GM12878 (cell line): ENCODE measurements around the gene POU2F1. TPM values are rescaled to one million over a fixed set of nuclear protein-coding genes. Genes with fewer than 3 reads are reported as not detected.

Experiments
- ATAC-seq: fragments of 200-7000 bp; cut with Tn5 transposase; 3 replicates; pipeline ENCODE4 v1.9.1; 2020; ENCODE audit warnings: mild to moderate bottlenecking, moderate library complexity
- BruUV-seq: library from RNA; stranded (reverse); fragments of 400-500 nt; replicated peaks from 2 replicates; lab custom pipeline; 2021; lab: Mats Ljungman, UMichigan
- CTCF ChIA-PET: fragments of 300-600 bp; sonication (Branson Sonifier 250); formaldehyde crosslinking; extraction: SDS; loops from one replicate; lab custom pipeline; 2021; ENCODE audit warnings: inconsistent platforms; lab: Yijun Ruan, JAX
- POLR2A ChIA-PET: fragments of 350-600 bp; formaldehyde crosslinking; extraction: SDS; loops from one replicate; lab custom pipeline; 2021; ENCODE audit warnings: inconsistent platforms; lab: Charles Lee
- RAD21 ChIA-PET: fragments of 300-600 bp; sonication (Branson Sonifier 250); formaldehyde crosslinking; loops from one replicate; lab custom pipeline; 2023; ENCODE audit warnings: antibody characterized with exemption; ENCODE audit not compliant: unreplicated experiment; lab: Charles Lee
- SMC1A ChIA-PET: fragments of 300-600 bp; sonication (Branson Sonifier 250); formaldehyde crosslinking; loops from one replicate; lab custom pipeline; 2023; ENCODE audit not compliant: unreplicated experiment, uncharacterized antibody; lab: Charles Lee
- DNase-seq: peaks from one replicate; pipeline ENCODE4 v3.0.0-alpha.2; 2011; ENCODE audit warnings: low read depth, low spot score
- FAIRE-seq: peaks from 3 replicates; lab custom pipeline; 2011; peaks lifted over from hg19 to GRCh38; lab: Jason Lieb, UNC
- H2AFZ ChIP-seq: 2 replicates; pipeline ENCODE4 v1.6.0; 2011; ENCODE audit warnings: low read depth, low read length, control low read depth; ENCODE audit not compliant: control insufficient read depth
- H3K27ac ChIP-seq: 2 replicates; pipeline ENCODE4 v1.5.1; 2011; ENCODE audit warnings: control low read depth; ENCODE audit not compliant: control insufficient read depth, insufficient read depth
- H3K27me3 ChIP-seq, 2 experiments: replicated peaks in 1 of 2; 2 replicates each; pipeline versions ENCODE4 v1.6.0 to v1.6.1; 2011; ENCODE audit warnings: low read length in 1 of 2; ENCODE audit not compliant: control insufficient read depth in 2 of 2, insufficient read depth in 2 of 2
- H3K36me3 ChIP-seq, 2 experiments: 2 replicates each; pipeline ENCODE4 v1.5.1; 2011; ENCODE audit warnings: low read length in 1 of 2; ENCODE audit not compliant: control insufficient read depth in 2 of 2, insufficient read depth in 2 of 2
- H3K4me1 ChIP-seq: 2 replicates; pipeline ENCODE4 v1.6.1; 2011; ENCODE audit warnings: mild to moderate bottlenecking, low read length, moderate library complexity, mixed read lengths; ENCODE audit not compliant: control insufficient read depth, insufficient read depth
- H3K4me2 ChIP-seq: 2 replicates; pipeline ENCODE4 v1.6.0; 2011; ENCODE audit warnings: control low read depth; ENCODE audit not compliant: control insufficient read depth, insufficient read depth
- H3K4me3 ChIP-seq: fragments of 200-600 bp; sonication (generic); 2 replicates; pipeline ENCODE4 v1.5.1; 2016
- H3K79me2 ChIP-seq: 2 replicates; pipeline ENCODE4 v1.6.0; 2011; ENCODE audit warnings: low read length; ENCODE audit not compliant: control insufficient read depth, insufficient read depth
- H3K9ac ChIP-seq: 2 replicates; pipeline ENCODE4 v1.8.0; 2011; ENCODE audit warnings: low read length, control low read depth, mixed read lengths; ENCODE audit not compliant: control insufficient read depth, insufficient read depth
- H3K9me3 ChIP-seq: replicated peaks from 3 replicates; pipeline ENCODE4 v1.5.1; 2011; ENCODE audit warnings: mild to moderate bottlenecking, low read length; ENCODE audit not compliant: control insufficient read depth, insufficient read depth
- H4K20me1 ChIP-seq: 2 replicates; pipeline ENCODE4 v1.6.0; 2011; ENCODE audit not compliant: control insufficient read depth, insufficient read depth
- BRCA1 ChIP-seq: IDR thresholded peaks from 2 replicates; pipeline ENCODE4 v1.6.1; 2011; ENCODE audit warnings: low read depth, low read length, improper control_type of control experiment
- CBFB ChIP-seq: IDR thresholded peaks from 2 replicates; pipeline ENCODE4 v1.6.1; 2016; ENCODE audit warnings: antibody characterized with exemption, low read depth
- CHD2 ChIP-seq: IDR thresholded peaks from 2 replicates; pipeline ENCODE4 v1.6.1; 2011; ENCODE audit warnings: low read depth, low read length, improper control_type of control experiment, borderline replicate concordance
- EGR1 ChIP-seq, 2 experiments: IDR thresholded peaks; 1 replicate in 1 of 2; 2 replicates in 1 of 2; pipeline ENCODE4 v1.6.1; 2011 to 2012; ENCODE audit warnings: low read depth in 2 of 2, low read length in 2 of 2, borderline replicate concordance in 1 of 2, mild to moderate bottlenecking in 1 of 2, moderate library complexity in 1 of 2
- JUND ChIP-seq: IDR thresholded peaks from 2 replicates; pipeline ENCODE4 v1.6.1; 2012; ENCODE audit warnings: low read depth, mild to moderate bottlenecking, low read length, improper control_type of control experiment, moderate library complexity
- MYB ChIP-seq: fragments of 150-350 bp; IDR thresholded peaks from 2 replicates; pipeline ENCODE4 v1.6.1; 2014; ENCODE audit warnings: mild to moderate bottlenecking, low read depth, low read length, borderline replicate concordance
- NFIC ChIP-seq: IDR thresholded peaks from 2 replicates; pipeline ENCODE4 v1.6.1; 2012; ENCODE audit warnings: low read depth, mild to moderate bottlenecking, inconsistent platforms, low read length, moderate library complexity
- SKIL ChIP-seq: fragments of 450-650 bp; IDR thresholded peaks from 2 replicates; pipeline ENCODE4 v1.6.1; 2017; ENCODE audit warnings: mild to moderate bottlenecking, low read depth, inconsistent platforms; ENCODE audit not compliant: poor library complexity, severe bottlenecking
- SP1 ChIP-seq: IDR thresholded peaks from one replicate; pipeline ENCODE4 v1.6.1; 2011; ENCODE audit warnings: low read depth, low read length
- SUZ12 ChIP-seq: fragments of 200-600 bp; sonication (generic); IDR thresholded peaks from one replicate; pipeline ENCODE4 v1.6.1; 2018; ENCODE audit warnings: antibody characterized with exemption, mild to moderate bottlenecking; ENCODE audit not compliant: unreplicated experiment
- TARDBP ChIP-seq: IDR thresholded peaks from 2 replicates; pipeline ENCODE4 v1.6.1; 2016; ENCODE audit warnings: borderline replicate concordance
- ZNF592 ChIP-seq: fragments of 450-650 bp; IDR thresholded peaks from 2 replicates; pipeline ENCODE4 v1.6.1; 2017; ENCODE audit warnings: mild to moderate bottlenecking, moderate library complexity
- in situ Hi-C: fragments of 300-500 bp; cut with MboI; formaldehyde crosslinking; loops from 9 replicates; pipeline ENCODE4 v1.14.3; 2018; ENCODE audit warnings: mixed read lengths
- intact Hi-C: fragments of 100-400 bp; cut with micrococcal nuclease; formaldehyde crosslinking; loops from one replicate; pipeline ENCODE4 v1.14.2; 2022; ENCODE audit not compliant: unreplicated experiment
- polyA plus RNA-seq, 11 experiments: library from polyadenylated mRNA; depleted of rRNA in 4 of 11; unstranded in 6 of 11; stranded (reverse) in 5 of 11; fragments of >200 nt; fragmentation: Nextera tagmentation in 4 of 11; fragmentation: Illumina TruSeq in 1 of 11; extraction: Ambion mirVana in 4 of 11; extraction: Trizol in 1 of 11; gene quantifications; 1 replicate in 1 of 11; 2 replicates in 10 of 11; pipeline versions ENCODE4 v1.2.1 to v1.2.3, GENCODE V29; 2011 to 2016; ENCODE audit warnings: inconsistent platforms in 2 of 11, missing spikeins in 2 of 11, low read depth in 1 of 11
- total RNA-seq, 4 experiments: library from RNA; depleted of rRNA in 3 of 4; stranded (reverse); fragments of >200 nt in 3 of 4; fragmentation: Illumina TruSeq in 1 of 4; extraction: Trizol in 1 of 4; gene quantifications; 2 replicates each; pipeline versions ENCODE4 v1.2.1 to v1.2.3, GENCODE V29; 2013 to 2021
- TF ChIP-seq, protein P1 (sequence below): fragments of 450-650 bp; IDR thresholded peaks from 2 replicates; pipeline ENCODE4 v1.6.1; 2017; ENCODE audit warnings: borderline replicate concordance

The POU2F1 gene
- total and polyA plus RNA-seq, 10 of the 15 experiments (the other 5 are each of a cell fraction or from before 2014, with no cell fraction given) = 2.5 to 21.7 (median 12.5) TPM

- no peak for TF ChIP-seq TARDBP
- TF ChIP-seq SUZ12 = no peak
- TF ChIP-seq, all 136 proteins: peak for 0
These were observed 41.9 kb upstream of the POU2F1 start (continued) for GRCh38 chr1:167178831-167179230.

- no peak overlapping the region for H3K4me2 ChIP-seq
- H3K36me3 ChIP-seq = no peaks in the 10 kb centered on the region
- no peaks in the 10 kb centered on the region for H4K20me1 ChIP-seq
- H3K27ac ChIP-seq = no peak overlapping the region
- ChIA-PET POLR2A (interaction anchor here (0.9 kb wide), 1 partner anchor 9 kb away, joined by 5 read pairs; no protein-coding TSS in a partner anchor), RAD21 (no interaction called here), CTCF (interaction anchor here (0.6 to 1.4 kb wide), 3 partner anchors 124 to 261 kb away, joined by 3 read pairs; no protein-coding TSS in a partner anchor), SMC1A (interaction anchor here (0.8 to 0.9 kb wide), 2 partner anchors 9 to 34 kb away, joined by 3 read pairs; no protein-coding TSS in a partner anchor)
- no peaks in the 10 kb centered on the region for H3K9me3 ChIP-seq
- H3K27me3 ChIP-seq = no peaks in the 10 kb centered on the region
- intact Hi-C loops = no loop called here
- no peak for TF ChIP-seq CHD2
- no peak for TF ChIP-seq SKIL
- no peak for TF ChIP-seq MYB
- no peak for TF ChIP-seq ZNF592
- TF ChIP-seq BRCA1 = no peak
- TF ChIP-seq NFIC = no peak
- no peak for TF ChIP-seq JUND
- TF ChIP-seq SP1 = no peak
- no peak for TF ChIP-seq EGR1 (IDR thresholded peaks at IDR 0.05; ENCODE audit: borderline replicate concordance in 1 of 2, low read depth in 2 of 2, low read length in 2 of 2)
- no peak for TF ChIP-seq CBFB
- TF ChIP-seq, protein P1, sequence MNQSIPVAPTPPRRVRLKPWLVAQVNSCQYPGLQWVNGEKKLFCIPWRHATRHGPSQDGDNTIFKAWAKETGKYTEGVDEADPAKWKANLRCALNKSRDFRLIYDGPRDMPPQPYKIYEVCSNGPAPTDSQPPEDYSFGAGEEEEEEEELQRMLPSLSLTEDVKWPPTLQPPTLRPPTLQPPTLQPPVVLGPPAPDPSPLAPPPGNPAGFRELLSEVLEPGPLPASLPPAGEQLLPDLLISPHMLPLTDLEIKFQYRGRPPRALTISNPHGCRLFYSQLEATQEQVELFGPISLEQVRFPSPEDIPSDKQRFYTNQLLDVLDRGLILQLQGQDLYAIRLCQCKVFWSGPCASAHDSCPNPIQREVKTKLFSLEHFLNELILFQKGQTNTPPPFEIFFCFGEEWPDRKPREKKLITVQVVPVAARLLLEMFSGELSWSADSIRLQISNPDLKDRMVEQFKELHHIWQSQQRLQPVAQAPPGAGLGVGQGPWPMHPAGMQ = no peak
- no peak for DNase-seq
- BruUV-seq = no TSS peak
- H3K79me2 ChIP-seq = no peaks in the 10 kb centered on the region
- no peak overlapping the region for H3K4me3 ChIP-seq
- H3K9ac ChIP-seq = no peak overlapping the region
- ATAC-seq = no peak
- H3K4me1 ChIP-seq = no peaks in the 10 kb centered on the region
- FAIRE-seq = no peak
- in situ Hi-C loops = no loop called here
- no peak overlapping the region for H2AFZ ChIP-seq
These were observed 37.9 kb upstream of the POU2F1 start for GRCh38 chr1:167182571-167183320.
